Astrocyte (in vitro differentiated cells and primary cell): Measurements from ENCODE around the gene HMGXB3. TPM values are rescaled to one million over a fixed set of nuclear protein-coding genes. Genes with fewer than 3 reads are reported as not detected.

ENCODE experiments used
- DNase-seq: peaks from one replicate; pipeline ENCODE4 v3.0.0-alpha.2; 2010; ENCODE audit warnings: low read depth
- FAIRE-seq: peaks from 2 replicates; lab custom pipeline; 2011; peaks lifted over from hg19 to GRCh38; lab: Jason Lieb, UNC
- H2AFZ ChIP-seq: 2 replicates; pipeline ENCODE4 v1.6.0; 2012; ENCODE audit warnings: low read depth, low read length, inconsistent platforms
- H3K27ac ChIP-seq: 2 replicates; pipeline ENCODE4 v1.5.1; 2011; ENCODE audit warnings: low read depth, low read length, inconsistent platforms
- H3K27me3 ChIP-seq: 2 replicates; pipeline ENCODE4 v1.6.0; 2011; ENCODE audit warnings: low read length, inconsistent platforms; ENCODE audit not compliant: insufficient read depth
- H3K36me3 ChIP-seq: 2 replicates; pipeline ENCODE4 v1.5.1; 2011; ENCODE audit warnings: low read length, inconsistent platforms; ENCODE audit not compliant: insufficient read depth
- H3K4me1 ChIP-seq: 2 replicates; pipeline ENCODE4 v1.5.1; 2011; ENCODE audit warnings: low read length, inconsistent platforms; ENCODE audit not compliant: insufficient read depth
- H3K4me2 ChIP-seq: 2 replicates; pipeline ENCODE4 v1.6.0; 2012; ENCODE audit warnings: low read length, inconsistent platforms
- H3K4me3 ChIP-seq: 2 replicates; pipeline ENCODE4 v1.5.1; 2011; ENCODE audit warnings: low read depth, mild to moderate bottlenecking, low read length, inconsistent platforms; ENCODE audit not compliant: insufficient read depth
- H3K79me2 ChIP-seq: 2 replicates; pipeline ENCODE4 v1.6.0; 2012; ENCODE audit warnings: mild to moderate bottlenecking, low read length, inconsistent platforms; ENCODE audit not compliant: insufficient read depth
- H3K9ac ChIP-seq: 2 replicates; pipeline ENCODE4 v1.6.0; 2012; ENCODE audit warnings: mild to moderate bottlenecking, low read length, inconsistent platforms
- H3K9me3 ChIP-seq: 2 replicates; pipeline ENCODE4 v1.5.1; 2012; ENCODE audit warnings: low read depth, mild to moderate bottlenecking, low read length, inconsistent platforms; ENCODE audit not compliant: insufficient read depth
- H4K20me1 ChIP-seq: 2 replicates; pipeline ENCODE4 v1.6.0; 2012; ENCODE audit warnings: low read length, inconsistent platforms; ENCODE audit not compliant: insufficient read depth
- H3K27ac Mint-ChIP-seq: one replicate; pipeline ENCODE4 v1.8.0; 2021; ENCODE audit warnings: mild to moderate bottlenecking, mixed read lengths; ENCODE audit not compliant: unreplicated experiment
- H3K27me3 Mint-ChIP-seq: one replicate; pipeline ENCODE4 v1.8.0; 2021; ENCODE audit warnings: low read depth, mixed read lengths; ENCODE audit not compliant: unreplicated experiment
- H3K36me3 Mint-ChIP-seq: one replicate; pipeline ENCODE4 v1.8.0; 2021; ENCODE audit warnings: low read depth, mixed read lengths; ENCODE audit not compliant: unreplicated experiment
- H3K4me1 Mint-ChIP-seq: one replicate; pipeline ENCODE4 v1.8.0; 2021; ENCODE audit warnings: low read depth, mixed read lengths; ENCODE audit not compliant: unreplicated experiment
- H3K4me3 Mint-ChIP-seq: one replicate; pipeline ENCODE4 v1.8.0; 2021; ENCODE audit warnings: mild to moderate bottlenecking, moderate library complexity, mixed read lengths; ENCODE audit not compliant: unreplicated experiment
- H3K9me3 Mint-ChIP-seq: one replicate; pipeline ENCODE4 v1.8.0; 2021; ENCODE audit warnings: mild to moderate bottlenecking, mixed read lengths; ENCODE audit not compliant: unreplicated experiment
- EZH2 ChIP-seq: IDR thresholded peaks from 2 replicates; pipeline ENCODE4 v1.6.1; 2012; ENCODE audit warnings: mild to moderate bottlenecking, low read length, inconsistent platforms; ENCODE audit not compliant: insufficient read depth
- total RNA-seq: library from RNA; stranded (reverse); gene quantifications from 2 replicates; pipeline ENCODE4 v1.2.1, GENCODE V29; 2021
- TF ChIP-seq, protein P1 (sequence below): IDR thresholded peaks from 2 replicates; pipeline ENCODE4 v1.5.1; 2011; ENCODE audit warnings: low read depth, mild to moderate bottlenecking, inconsistent platforms, low read length, moderate library complexity; ENCODE audit not compliant: insufficient read depth

HMGXB3 gene
- total RNA-seq, 1 donor from 2014 or later, result 58.1 TPM

DNA sequence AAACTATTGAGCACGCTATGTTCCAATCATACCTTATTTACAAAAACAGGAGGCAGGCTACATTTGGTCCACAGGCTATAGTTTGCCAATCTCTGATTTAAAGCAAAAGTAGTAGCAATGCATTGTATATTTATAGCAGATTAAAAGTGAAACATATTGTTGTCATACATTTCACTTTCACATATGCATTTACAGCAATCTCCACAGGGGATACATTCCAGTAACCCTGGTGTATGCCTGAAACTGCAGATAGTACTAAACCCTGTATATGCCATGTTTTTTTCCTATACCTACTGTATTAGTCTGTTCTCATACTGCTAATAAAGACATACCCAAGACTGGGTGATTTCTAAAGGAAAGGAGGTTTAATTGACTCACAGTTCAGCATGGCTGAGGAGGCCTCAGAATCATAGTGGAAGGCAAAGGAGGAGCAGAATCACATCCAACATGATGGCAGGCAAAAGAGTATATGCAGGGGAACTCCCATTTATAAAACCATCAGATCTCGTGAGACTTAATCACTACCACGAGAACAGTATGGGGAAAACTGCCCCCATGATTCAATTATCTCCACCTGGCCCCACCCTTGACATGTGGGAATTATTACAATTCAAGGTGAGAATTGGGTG, 91.7 kb downstream of the HMGXB3 start:
- H3K9me3 ChIP-seq, result no peaks in the 10 kb centered on the region
- Mint-ChIP-seq H3K4me1 (no peaks in the 10 kb centered on the region), H3K9me3 (no peaks in the 10 kb centered on the region), H3K27ac (no peak overlapping the region), H3K27me3 (peaks cover 22% of the 10 kb centered on the region), H3K36me3 (no peaks in the 10 kb centered on the region), H3K4me3 (no peak overlapping the region)
- FAIRE-seq (no peak), DNase-seq (no peak)
- no peaks in the 10 kb centered on the region for H4K20me1 ChIP-seq
- no peaks in the 10 kb centered on the region for H3K4me1 ChIP-seq
- H3K9ac ChIP-seq, result no peak overlapping the region
- H3K27ac ChIP-seq, result no peak overlapping the region
- no peaks in the 10 kb centered on the region for H3K36me3 ChIP-seq
- peaks cover 4% of the 10 kb centered on the region for H3K27me3 ChIP-seq
- H3K4me3 ChIP-seq, result no peak overlapping the region
- no peak overlapping the region for H2AFZ ChIP-seq
- H3K79me2 ChIP-seq, result no peaks in the 10 kb centered on the region
- H3K4me2 ChIP-seq, result no peak overlapping the region
- no peak for TF ChIP-seq EZH2
- TF ChIP-seq, protein P1, sequence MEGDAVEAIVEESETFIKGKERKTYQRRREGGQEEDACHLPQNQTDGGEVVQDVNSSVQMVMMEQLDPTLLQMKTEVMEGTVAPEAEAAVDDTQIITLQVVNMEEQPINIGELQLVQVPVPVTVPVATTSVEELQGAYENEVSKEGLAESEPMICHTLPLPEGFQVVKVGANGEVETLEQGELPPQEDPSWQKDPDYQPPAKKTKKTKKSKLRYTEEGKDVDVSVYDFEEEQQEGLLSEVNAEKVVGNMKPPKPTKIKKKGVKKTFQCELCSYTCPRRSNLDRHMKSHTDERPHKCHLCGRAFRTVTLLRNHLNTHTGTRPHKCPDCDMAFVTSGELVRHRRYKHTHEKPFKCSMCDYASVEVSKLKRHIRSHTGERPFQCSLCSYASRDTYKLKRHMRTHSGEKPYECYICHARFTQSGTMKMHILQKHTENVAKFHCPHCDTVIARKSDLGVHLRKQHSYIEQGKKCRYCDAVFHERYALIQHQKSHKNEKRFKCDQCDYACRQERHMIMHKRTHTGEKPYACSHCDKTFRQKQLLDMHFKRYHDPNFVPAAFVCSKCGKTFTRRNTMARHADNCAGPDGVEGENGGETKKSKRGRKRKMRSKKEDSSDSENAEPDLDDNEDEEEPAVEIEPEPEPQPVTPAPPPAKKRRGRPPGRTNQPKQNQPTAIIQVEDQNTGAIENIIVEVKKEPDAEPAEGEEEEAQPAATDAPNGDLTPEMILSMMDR, result no peak

DNA sequence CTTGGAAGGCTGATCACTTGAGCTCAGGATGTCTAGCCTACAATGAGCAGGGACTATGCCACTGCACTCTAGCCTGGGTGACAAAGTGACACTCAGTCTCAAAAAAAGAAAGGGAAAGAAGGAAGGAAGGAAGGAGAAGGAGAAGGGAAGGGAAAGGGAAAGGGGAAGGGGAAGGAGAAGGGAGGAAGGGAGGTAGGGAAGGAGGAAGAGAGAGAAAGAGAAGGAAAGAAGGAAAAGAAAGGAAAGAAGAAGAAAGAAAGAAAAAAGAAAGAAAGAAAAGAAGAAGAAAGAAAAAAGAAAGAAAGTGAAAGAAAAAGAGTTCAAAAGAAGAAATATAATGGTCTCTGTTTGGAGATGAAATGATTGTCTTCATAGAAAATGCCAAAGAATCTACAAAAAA, 96.6 kb downstream of the HMGXB3 start:
- Mint-ChIP-seq H3K27ac (no peak overlapping the region), H3K9me3 (no peaks in the 10 kb centered on the region), H3K4me3 (no peak overlapping the region), H3K27me3 (peaks cover 17% of the 10 kb centered on the region), H3K36me3 (no peaks in the 10 kb centered on the region), H3K4me1 (no peaks in the 10 kb centered on the region)
- no peaks in the 10 kb centered on the region for H3K36me3 ChIP-seq
- no peak for TF ChIP-seq EZH2
- TF ChIP-seq, protein P1, result no peak
- no peaks in the 10 kb centered on the region for H3K79me2 ChIP-seq
- no peak overlapping the region for H3K4me3 ChIP-seq
- FAIRE-seq (no peak), DNase-seq (no peak)
- H2AFZ ChIP-seq, result no peak overlapping the region
- no peak overlapping the region for H3K4me2 ChIP-seq
- H3K27ac ChIP-seq, result no peak overlapping the region
- peaks cover 4% of the 10 kb centered on the region for H3K27me3 ChIP-seq
- H3K4me1 ChIP-seq, result no peaks in the 10 kb centered on the region
- no peaks in the 10 kb centered on the region for H4K20me1 ChIP-seq
- no peaks in the 10 kb centered on the region for H3K9me3 ChIP-seq
- H3K9ac ChIP-seq, result no peak overlapping the region

DNA sequence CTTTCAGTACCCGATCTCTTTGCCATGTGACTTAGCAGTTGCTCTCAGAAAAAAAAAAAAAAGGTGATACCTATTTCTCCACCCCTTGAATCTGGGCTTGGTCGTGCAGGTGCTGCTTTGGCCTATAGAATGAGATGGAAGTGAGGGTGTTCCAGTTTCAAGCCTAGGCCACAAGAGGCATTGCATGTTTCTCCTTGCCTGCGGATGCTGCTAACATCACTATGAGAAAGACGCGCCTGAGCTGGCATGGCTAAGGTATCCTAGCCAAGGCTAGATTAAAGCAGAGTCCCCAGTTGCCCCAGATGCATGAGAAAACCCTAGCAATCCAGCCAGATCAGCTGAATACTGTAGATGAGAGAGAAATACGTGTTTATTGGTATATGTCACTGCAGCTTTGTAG, 100.5 kb downstream of the HMGXB3 start:
- no peaks in the 10 kb centered on the region for H3K79me2 ChIP-seq
- Mint-ChIP-seq H3K27me3 (peaks cover 26% of the 10 kb centered on the region), H3K27ac (no peak overlapping the region), H3K36me3 (no peaks in the 10 kb centered on the region), H3K4me1 (no peaks in the 10 kb centered on the region), H3K9me3 (no peaks in the 10 kb centered on the region), H3K4me3 (no peak overlapping the region)
- H3K4me3 ChIP-seq, result no peak overlapping the region
- H3K27me3 ChIP-seq, result peaks cover 4% of the 10 kb centered on the region
- no peaks in the 10 kb centered on the region for H4K20me1 ChIP-seq
- no peak overlapping the region for H2AFZ ChIP-seq
- H3K9ac ChIP-seq, result no peak overlapping the region
- H3K4me1 ChIP-seq, result no peaks in the 10 kb centered on the region
- H3K36me3 ChIP-seq, result no peaks in the 10 kb centered on the region
- no peaks in the 10 kb centered on the region for H3K9me3 ChIP-seq
- H3K27ac ChIP-seq, result no peak overlapping the region
- H3K4me2 ChIP-seq, result no peak overlapping the region
- FAIRE-seq (no peak), DNase-seq (no peak)
- no peak for TF ChIP-seq EZH2
- TF ChIP-seq, protein P1, result no peak
